ENCODE results near the gene ING5.

GRCh38 chr2:241668839-241669238 lies 33.0 kb upstream of the ING5 start:
- TF ChIP-seq POLR2A (IDR thresholded peaks at IDR 0.05; ENCODE audit: extremely low read depth, insufficient read length) (no peak), CTCF (IDR thresholded peaks at IDR 0.05; ENCODE audit: low read depth, low read length) (no peak), MAX (IDR thresholded peaks at IDR 0.05; ENCODE audit: low read depth, low read length) (no peak), MYC (IDR thresholded peaks at IDR 0.05; ENCODE audit: low read depth, low read length) (no peak)

Measured in NB4 (cell line).